Breast epithelium (tissue), 3 donors: ENCODE measurements around the gene UTP11.

Source experiments
- CTCF ChIP-seq, 3 donors: fragments of 450-650 bp; IDR thresholded peaks; one replicate each; pipeline ENCODE4 v1.5.1; 2016 to 2017; ENCODE audit warnings: antibody characterized with exemption in 3 of 3, mild to moderate bottlenecking in 3 of 3, moderate library complexity in 3 of 3
- POLR2A ChIP-seq: fragments of 450-650 bp; IDR thresholded peaks from one replicate; pipeline ENCODE4 v1.6.1; 2016; ENCODE audit warnings: antibody characterized with exemption, mild to moderate bottlenecking, moderate library complexity

GRCh38 chr1:37978541-37978940 lies 34.0 kb upstream of the UTP11 start:
- TF ChIP-seq CTCF (IDR thresholded peaks at IDR 0.05) = no peak
- TF ChIP-seq POLR2A = no peak
